PFSK-1 (cell line): Measurements from ENCODE around the gene APOL1.

ENCODE experiments used
- POLR2AphosphoS5 ChIP-seq: IDR thresholded peaks from 2 replicates; pipeline ENCODE4 v1.6.1; 2012; ENCODE audit warnings: low read depth, mild to moderate bottlenecking, control low read depth, low read length, moderate library complexity
- TF ChIP-seq, protein P1 (sequence below), 2 experiments: IDR thresholded peaks; 2 replicates each; pipeline versions ENCODE4 v1.6.1 to v1.8.0; 2011 to 2012; ENCODE audit warnings: low read depth in 2 of 2, low read length in 2 of 2, control low read depth in 1 of 2, inconsistent platforms in 1 of 2, mild to moderate bottlenecking in 1 of 2, moderate library complexity in 1 of 2; ENCODE audit not compliant: insufficient read depth in 1 of 2

DNA sequence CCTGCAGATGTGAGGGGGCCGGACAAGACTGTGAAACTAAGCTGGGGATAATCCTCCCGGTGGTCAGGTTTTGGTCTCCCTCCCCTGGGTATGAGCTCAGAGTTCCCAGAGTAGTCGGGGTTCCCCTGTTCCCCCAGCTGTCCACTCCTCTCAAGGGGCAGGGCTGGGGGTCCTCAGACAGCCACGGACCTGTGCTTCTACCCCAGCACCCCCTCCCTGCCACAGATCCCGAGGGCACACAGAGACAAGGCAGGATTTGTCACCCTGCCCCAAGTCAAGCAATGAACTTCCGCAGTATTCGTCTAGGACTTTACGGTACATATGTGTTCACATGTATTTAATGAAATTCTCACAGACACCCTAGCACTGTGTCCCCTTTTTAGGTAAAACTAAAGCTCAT is 45.2 kb downstream of the APOL1 start:
- TF ChIP-seq POLR2AphosphoS5 = no peak
- TF ChIP-seq, protein P1, sequence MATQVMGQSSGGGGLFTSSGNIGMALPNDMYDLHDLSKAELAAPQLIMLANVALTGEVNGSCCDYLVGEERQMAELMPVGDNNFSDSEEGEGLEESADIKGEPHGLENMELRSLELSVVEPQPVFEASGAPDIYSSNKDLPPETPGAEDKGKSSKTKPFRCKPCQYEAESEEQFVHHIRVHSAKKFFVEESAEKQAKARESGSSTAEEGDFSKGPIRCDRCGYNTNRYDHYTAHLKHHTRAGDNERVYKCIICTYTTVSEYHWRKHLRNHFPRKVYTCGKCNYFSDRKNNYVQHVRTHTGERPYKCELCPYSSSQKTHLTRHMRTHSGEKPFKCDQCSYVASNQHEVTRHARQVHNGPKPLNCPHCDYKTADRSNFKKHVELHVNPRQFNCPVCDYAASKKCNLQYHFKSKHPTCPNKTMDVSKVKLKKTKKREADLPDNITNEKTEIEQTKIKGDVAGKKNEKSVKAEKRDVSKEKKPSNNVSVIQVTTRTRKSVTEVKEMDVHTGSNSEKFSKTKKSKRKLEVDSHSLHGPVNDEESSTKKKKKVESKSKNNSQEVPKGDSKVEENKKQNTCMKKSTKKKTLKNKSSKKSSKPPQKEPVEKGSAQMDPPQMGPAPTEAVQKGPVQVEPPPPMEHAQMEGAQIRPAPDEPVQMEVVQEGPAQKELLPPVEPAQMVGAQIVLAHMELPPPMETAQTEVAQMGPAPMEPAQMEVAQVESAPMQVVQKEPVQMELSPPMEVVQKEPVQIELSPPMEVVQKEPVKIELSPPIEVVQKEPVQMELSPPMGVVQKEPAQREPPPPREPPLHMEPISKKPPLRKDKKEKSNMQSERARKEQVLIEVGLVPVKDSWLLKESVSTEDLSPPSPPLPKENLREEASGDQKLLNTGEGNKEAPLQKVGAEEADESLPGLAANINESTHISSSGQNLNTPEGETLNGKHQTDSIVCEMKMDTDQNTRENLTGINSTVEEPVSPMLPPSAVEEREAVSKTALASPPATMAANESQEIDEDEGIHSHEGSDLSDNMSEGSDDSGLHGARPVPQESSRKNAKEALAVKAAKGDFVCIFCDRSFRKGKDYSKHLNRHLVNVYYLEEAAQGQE (IDR thresholded peaks at IDR 0.05; ENCODE audit: insufficient read depth in 1 of 2, low read depth in 2 of 2, low read length in 2 of 2) = no peak
